Caco-2 (cell line): ENCODE results near the gene BICRAL. TPM values are rescaled to one million over a fixed set of nuclear protein-coding genes. Genes with fewer than 3 reads are reported as not detected.

Source experiments
- BruUV-seq: library from RNA; stranded (reverse); fragments of 400-500 nt; replicated peaks from 2 replicates; lab custom pipeline; 2021; lab: Mats Ljungman, UMichigan
- CTCF ChIA-PET: fragments of 300-600 bp; sonication (Branson Sonifier 250); formaldehyde crosslinking; loops from one replicate; lab custom pipeline; 2022; ENCODE audit warnings: antibody characterized with exemption; lab: Charles Lee
- POLR2A ChIA-PET: fragments of 300-600 bp; sonication (Branson Sonifier 250); formaldehyde crosslinking; loops from one replicate; lab custom pipeline; 2022; ENCODE audit warnings: antibody characterized with exemption; lab: Charles Lee
- DNase-seq, 2 experiments: peaks; one replicate each; pipeline versions ENCODE4 v3.0.0 to v3.0.0-alpha.2; 2020 to 2022
- H3K27me3 ChIP-seq: replicated peaks from 2 replicates; pipeline ENCODE4 v1.6.0; 2011; ENCODE audit warnings: low read length; ENCODE audit not compliant: control insufficient read depth, insufficient read depth
- H3K36me3 ChIP-seq: 2 replicates; pipeline ENCODE4 v1.5.1; 2011; ENCODE audit warnings: low read length; ENCODE audit not compliant: control insufficient read depth, insufficient read depth
- H3K4me1 ChIP-seq: fragments of 250-450 bp; sonication (Bioruptor Pico); 2 replicates; pipeline ENCODE4 v1.5.1; 2020; ENCODE audit warnings: mild to moderate bottlenecking
- H3K4me3 ChIP-seq: 2 replicates; pipeline ENCODE4 v1.5.1; 2011; ENCODE audit warnings: low read depth, mild to moderate bottlenecking, control low read depth, low read length
- H3K9me3 ChIP-seq: fragments of 250-450 bp; sonication (Bioruptor Pico); 2 replicates; pipeline ENCODE4 v1.5.1; 2020; ENCODE audit warnings: mild to moderate bottlenecking, moderate library complexity
- H3K27ac Mint-ChIP-seq: one replicate; pipeline ENCODE4 v1.8.0; 2022; ENCODE audit warnings: mixed read lengths; ENCODE audit not compliant: unreplicated experiment
- H3K27me3 Mint-ChIP-seq: one replicate; pipeline ENCODE4 v1.8.0; 2022; ENCODE audit warnings: mixed read lengths; ENCODE audit not compliant: insufficient read depth, unreplicated experiment
- H3K36me3 Mint-ChIP-seq: one replicate; pipeline ENCODE4 v1.8.0; 2022; ENCODE audit warnings: mild to moderate bottlenecking, mixed read lengths; ENCODE audit not compliant: insufficient read depth, unreplicated experiment
- H3K4me1 Mint-ChIP-seq: one replicate; pipeline ENCODE4 v1.8.0; 2022; ENCODE audit warnings: low read depth, mixed read lengths; ENCODE audit not compliant: unreplicated experiment
- H3K4me3 Mint-ChIP-seq: one replicate; pipeline ENCODE4 v1.8.0; 2022; ENCODE audit warnings: mild to moderate bottlenecking, moderate library complexity, mixed read lengths; ENCODE audit not compliant: unreplicated experiment
- H3K9me3 Mint-ChIP-seq: one replicate; pipeline ENCODE4 v1.8.0; 2022; ENCODE audit warnings: mixed read lengths; ENCODE audit not compliant: unreplicated experiment
- CTCF ChIP-seq, 2 experiments: fragments of 200-600 bp in 1 of 2; IDR thresholded peaks; 1 replicate in 1 of 2; 2 replicates in 1 of 2; pipeline versions ENCODE4 v1.5.1 to v1.8.0; 2011 to 2022; ENCODE audit warnings: antibody characterized with exemption in 1 of 2, control low read depth in 1 of 2, inconsistent platforms in 1 of 2, low read depth in 1 of 2, low read length in 1 of 2, mild to moderate bottlenecking in 1 of 2, moderate library complexity in 1 of 2; ENCODE audit not compliant: insufficient read depth in 1 of 2, severe bottlenecking in 1 of 2, unreplicated experiment in 1 of 2
- intact Hi-C: fragments of 100-400 bp; cut with micrococcal nuclease; formaldehyde crosslinking; loops from one replicate; pipeline ENCODE4 v1.10.0; 2022; ENCODE audit not compliant: unreplicated experiment
- total RNA-seq: library from RNA; stranded (reverse); gene quantifications from 2 replicates; pipeline ENCODE4 v1.2.3, GENCODE V29; 2022

BICRAL gene
- total RNA-seq, 1 experiment from 2014 or later = 5.3 TPM

GRCh38 chr6:42870145-42870936 is 88.5 kb downstream of the BICRAL start:
- CTCF ChIA-PET = no interaction called here
- Histone ChIP-seq H3K36me3 (no peaks in the 10 kb centered on the region; the same call in 1 of the 2 replicates), H3K4me3 (no peak overlapping the region), H3K27me3 (no peaks in the 10 kb centered on the region), H3K4me1 (no peaks in the 10 kb centered on the region), H3K9me3 (no peaks in the 10 kb centered on the region)
- no peak for DNase-seq
- H3K9me3 Mint-ChIP-seq = no peaks in the 10 kb centered on the region
- no peak overlapping the region for H3K27ac Mint-ChIP-seq
- intact Hi-C loops = no loop called here
- BruUV-seq = no TSS peak
- no peaks in the 10 kb centered on the region for H3K36me3 Mint-ChIP-seq
- H3K27me3 Mint-ChIP-seq = no peaks in the 10 kb centered on the region
- POLR2A ChIA-PET = no interaction called here
- H3K4me3 Mint-ChIP-seq = no peak overlapping the region
- no peaks in the 10 kb centered on the region for H3K4me1 Mint-ChIP-seq
- no peak for TF ChIP-seq CTCF (IDR thresholded peaks at IDR 0.05; ENCODE audit: insufficient read depth in 1 of 2, low read depth in 1 of 2, low read length in 1 of 2, severe bottlenecking in 1 of 2, unreplicated experiment in 1 of 2)

GRCh38 chr6:42871711-42872110 is 89.9 kb downstream of the BICRAL start:
- Histone ChIP-seq H3K4me1 (no peaks in the 10 kb centered on the region), H3K27me3 (no peaks in the 10 kb centered on the region), H3K4me3 (no peak overlapping the region), H3K9me3 (no peaks in the 10 kb centered on the region), H3K36me3 (no peaks in the 10 kb centered on the region; the same call in 1 of the 2 replicates)
- DNase-seq = no peak
- CTCF ChIA-PET = no interaction called here
- Mint-ChIP-seq H3K27ac (no peak overlapping the region), H3K9me3 (no peaks in the 10 kb centered on the region), H3K36me3 (no peaks in the 10 kb centered on the region), H3K4me1 (no peaks in the 10 kb centered on the region), H3K4me3 (no peak overlapping the region), H3K27me3 (no peaks in the 10 kb centered on the region)
- no TSS peak for BruUV-seq
- TF ChIP-seq CTCF (IDR thresholded peaks at IDR 0.05; ENCODE audit: insufficient read depth in 1 of 2, low read depth in 1 of 2, low read length in 1 of 2, severe bottlenecking in 1 of 2, unreplicated experiment in 1 of 2) = no peak
- intact Hi-C loops = no loop called here
- POLR2A ChIA-PET = no interaction called here

- no peak for TF ChIP-seq CTCF (IDR thresholded peaks at IDR 0.05; ENCODE audit: insufficient read depth in 1 of 2, low read depth in 1 of 2, low read length in 1 of 2, severe bottlenecking in 1 of 2, unreplicated experiment in 1 of 2)
- POLR2A ChIA-PET = interaction anchor here (0.6 kb wide), 1 partner anchor 111 kb away, joined by 4 read pairs; the partner anchor contains the start of gene PPP2R5D
- no peak overlapping the region for H3K4me3 Mint-ChIP-seq
- no peaks in the 10 kb centered on the region for H3K9me3 Mint-ChIP-seq
- no peaks in the 10 kb centered on the region for H3K36me3 Mint-ChIP-seq
- Histone ChIP-seq H3K36me3 (no peaks in the 10 kb centered on the region; the same call in 1 of the 2 replicates), H3K27me3 (no peaks in the 10 kb centered on the region), H3K4me3 (no peak overlapping the region), H3K9me3 (no peaks in the 10 kb centered on the region), H3K4me1 (no peaks in the 10 kb centered on the region)
- no peak for DNase-seq
- CTCF ChIA-PET = no interaction called here
- no peak overlapping the region for H3K27ac Mint-ChIP-seq
- no TSS peak for BruUV-seq
- no peaks in the 10 kb centered on the region for H3K27me3 Mint-ChIP-seq
- intact Hi-C loops = no loop called here
- H3K4me1 Mint-ChIP-seq = no peaks in the 10 kb centered on the region
Measured at GRCh38 chr6:42873313-42873712, 91.5 kb downstream of the BICRAL start.
